Measurements from ENCODE around the gene DRD3. TPM values are rescaled to one million over a fixed set of nuclear protein-coding genes. Genes with fewer than 3 reads are reported as not detected.

The DRD3 gene
- total RNA-seq = not detected

GRCh38 chr3:114178770-114179368 lies at the start of gene DRD3:
Gene DRD3, minus strand, starts transcription at chr3:114179052. Its CDS starts 7,060 bp downstream, at chr3:114171992.
- Mint-ChIP-seq H3K9me3 (peaks cover 0 to 2% of the 10 kb centered on the region in 2 donors), H3K36me3 (no peaks in the 10 kb centered on the region), H3K27ac (no peak within 1 kb of the TSS)
- ATAC-seq (no peak), DNase-seq (ENCODE audit: low spot score in 2 of 2) (peak in 1 of 2 donors; percentile 15)

GRCh38 chr3:114227076-114227475 lies 48.2 kb upstream of the DRD3 start:
- Mint-ChIP-seq H3K9me3 (peaks cover 15 to 21% of the 10 kb centered on the region in 2 donors), H3K27ac (peak overlapping the region in 1 of 2 donors; percentile 93), H3K36me3 (peaks cover 39 to 43% of the 10 kb centered on the region in 2 donors)
- DNase-seq (ENCODE audit: low spot score in 2 of 2) (no peak), ATAC-seq (no peak)

GRCh38 chr3:114226313-114226712 lies 47.5 kb upstream of the DRD3 start:
- H3K27ac Mint-ChIP-seq = peak overlapping the region; percentile 73 to 93
- no peak for ATAC-seq
- DNase-seq (ENCODE audit: low spot score in 2 of 2) = no peak
- H3K9me3 Mint-ChIP-seq = peaks cover 15 to 21% of the 10 kb centered on the region in 2 donors
- peaks cover 39 to 43% of the 10 kb centered on the region in 2 donors for H3K36me3 Mint-ChIP-seq

GRCh38 chr3:114223143-114223542 lies 44.3 kb upstream of the DRD3 start:
- ATAC-seq (peak; percentile 63 to 80), DNase-seq (ENCODE audit: low spot score in 2 of 2) (no peak)
- H3K9me3 Mint-ChIP-seq = peaks cover 15 to 21% of the 10 kb centered on the region in 2 donors
- H3K27ac Mint-ChIP-seq = peak overlapping the region; percentile 93 to 95
- peaks cover 39 to 43% of the 10 kb centered on the region in 2 donors for H3K36me3 Mint-ChIP-seq

GRCh38 chr3:114221881-114222264 lies 43.0 kb upstream of the DRD3 start:
- DNase-seq (ENCODE audit: low spot score in 2 of 2) (no peak), ATAC-seq (peak; percentile 35 to 52)
- Mint-ChIP-seq H3K36me3 (peaks cover 29 to 35% of the 10 kb centered on the region in 2 donors), H3K27ac (peak overlapping the region; percentile 86 to 93), H3K9me3 (peaks cover 12 to 21% of the 10 kb centered on the region in 2 donors)

- Mint-ChIP-seq H3K27ac (peak overlapping the region; percentile 86 to 93), H3K36me3 (peaks cover 23 to 31% of the 10 kb centered on the region in 2 donors)
Measured at GRCh38 chr3:114221165-114221880, 42.5 kb upstream of the DRD3 start.

GRCh38 chr3:114219741-114220140 lies 40.9 kb upstream of the DRD3 start:
- Mint-ChIP-seq H3K27ac (peak overlapping the region; percentile 38 to 80), H3K36me3 (peaks cover 7 to 15% of the 10 kb centered on the region in 2 donors), H3K9me3 (peaks cover 0 to 11% of the 10 kb centered on the region in 2 donors)
- ATAC-seq (no peak), DNase-seq (ENCODE audit: low spot score in 2 of 2) (no peak)

More at GRCh38 chr3:114221165-114221880, 42.5 kb upstream of the DRD3 start:
- ATAC-seq (peak; percentile 57 to 65), DNase-seq (ENCODE audit: low spot score in 2 of 2) (peak; percentile 29 to 74)
- peaks cover 12 to 21% of the 10 kb centered on the region in 2 donors for H3K9me3 Mint-ChIP-seq

- no peak for DNase-seq (ENCODE audit: low spot score in 2 of 2)
- peaks cover 0 to 5% of the 10 kb centered on the region in 2 donors for H3K9me3 Mint-ChIP-seq
- no peak overlapping the region for H3K27ac Mint-ChIP-seq
- H3K36me3 Mint-ChIP-seq = peaks cover 0 to 6% of the 10 kb centered on the region in 2 donors
- ATAC-seq = no peak
Measured at GRCh38 chr3:114218578-114219185, 39.8 kb upstream of the DRD3 start.

- no peaks in the 10 kb centered on the region for H3K36me3 Mint-ChIP-seq
- H3K9me3 Mint-ChIP-seq = no peaks in the 10 kb centered on the region
- DNase-seq (ENCODE audit: low spot score in 2 of 2) (no peak), ATAC-seq (no peak)
- H3K27ac Mint-ChIP-seq = no peak overlapping the region
Measured at GRCh38 chr3:114218006-114218405, 39.2 kb upstream of the DRD3 start.

- Mint-ChIP-seq H3K27ac (peak overlapping the region in 1 of 2 donors; percentile 81), H3K9me3 (no peaks in the 10 kb centered on the region), H3K36me3 (no peaks in the 10 kb centered on the region)
- no peak for DNase-seq (ENCODE audit: low spot score in 2 of 2)
- ATAC-seq = no peak
Measured at GRCh38 chr3:114217266-114217665, 38.4 kb upstream of the DRD3 start.

- ATAC-seq = no peak
- DNase-seq (ENCODE audit: low spot score in 2 of 2) = no peak
- H3K36me3 Mint-ChIP-seq = no peaks in the 10 kb centered on the region
- no peaks in the 10 kb centered on the region for H3K9me3 Mint-ChIP-seq
- H3K27ac Mint-ChIP-seq = peak overlapping the region in 1 of 2 donors; percentile 72
Measured at GRCh38 chr3:114216186-114216970, 37.5 kb upstream of the DRD3 start.

GRCh38 chr3:114214542-114215341 lies 35.9 kb upstream of the DRD3 start:
- no peak overlapping the region for H3K27ac Mint-ChIP-seq
- H3K36me3 Mint-ChIP-seq = peaks cover 0 to 5% of the 10 kb centered on the region in 2 donors
- DNase-seq (ENCODE audit: low spot score in 2 of 2) (peak in 1 of 2 donors; percentile 38), ATAC-seq (peak; percentile 39 to 47)
- H3K9me3 Mint-ChIP-seq = peaks cover 0 to 3% of the 10 kb centered on the region in 2 donors

- no peak overlapping the region for H3K27ac Mint-ChIP-seq
- ATAC-seq (peak; percentile 83), DNase-seq (ENCODE audit: low spot score in 2 of 2) (peak; percentile 64 to 85)
- H3K9me3 Mint-ChIP-seq = peaks cover 0 to 3% of the 10 kb centered on the region in 2 donors
- H3K36me3 Mint-ChIP-seq = peaks cover 0 to 5% of the 10 kb centered on the region in 2 donors
Measured at GRCh38 chr3:114213627-114214541, 35.0 kb upstream of the DRD3 start.

- Mint-ChIP-seq H3K36me3 (peaks cover 0 to 5% of the 10 kb centered on the region in 2 donors), H3K27ac (no peak overlapping the region), H3K9me3 (peaks cover 0 to 3% of the 10 kb centered on the region in 2 donors)
- ATAC-seq (no peak), DNase-seq (ENCODE audit: low spot score in 2 of 2) (no peak)
Measured at GRCh38 chr3:114213292-114213626, 34.4 kb upstream of the DRD3 start.

- ATAC-seq = no peak
- Mint-ChIP-seq H3K36me3 (peaks cover 0 to 5% of the 10 kb centered on the region in 2 donors), H3K27ac (peak overlapping the region in 1 of 2 donors; percentile 89), H3K9me3 (peaks cover 0 to 3% of the 10 kb centered on the region in 2 donors)
- no peak for DNase-seq (ENCODE audit: low spot score in 2 of 2)
Measured at GRCh38 chr3:114212646-114213045, 33.8 kb upstream of the DRD3 start.

Measured in activated naive CD4-positive, alpha-beta T cell treated with anti-CD3 and anti-CD28 coated beads, Interleukin-2, amount 50 U/mL, for 72 hours (primary cell).